Measurements from ENCODE around the gene IGLL5. TPM values are rescaled to one million over a fixed set of nuclear protein-coding genes. Genes with fewer than 3 reads are reported as not detected.

The IGLL5 gene
- total and polyA plus RNA-seq, 9 donors, result 0.40 to 9.8 (median 1.5) TPM; not detected in 1

- TF ChIP-seq EP300 (IDR thresholded peaks at IDR 0.05), result no peak
- TF ChIP-seq CTCF (IDR thresholded peaks at IDR 0.05), result no peak
- no peak for TF ChIP-seq POLR2A (IDR thresholded peaks at IDR 0.05)
- H3K9me3 ChIP-seq, result no peaks in the 10 kb centered on the region
- intact Hi-C loops (cut with DNase I), result no loop called here
- no peak for DNase-seq
- no peaks in the 10 kb centered on the region for H3K4me1 ChIP-seq (ENCODE audit: insufficient read depth)
- H3K27me3 ChIP-seq, result no peaks in the 10 kb centered on the region
- no peak overlapping the region for H3K4me3 ChIP-seq
- WGBS, 3 donors, result 69 to 76% (median 76%) methylated on average over 4 to 5 of the region's 5 CpGs
- no peaks in the 10 kb centered on the region for H3K36me3 ChIP-seq
- H3K27ac ChIP-seq, result no peak overlapping the region
Measured at GRCh38 chr22:22849640-22850610, 37.7 kb upstream of the IGLL5 start.

GRCh38 chr22:22851969-22852368 lies 35.6 kb upstream of the IGLL5 start:
- intact Hi-C loops (cut with DNase I), result no loop called here
- no peak overlapping the region for H3K4me3 ChIP-seq
- H3K9me3 ChIP-seq, result no peaks in the 10 kb centered on the region
- no peaks in the 10 kb centered on the region for H3K27me3 ChIP-seq
- WGBS, 3 donors, result 84 to 92% (median 90%) methylated on average over 5 of the region's 5 CpGs
- no peaks in the 10 kb centered on the region for H3K4me1 ChIP-seq (ENCODE audit: insufficient read depth)
- no peak overlapping the region for H3K27ac ChIP-seq
- no peaks in the 10 kb centered on the region for H3K36me3 ChIP-seq
- TF ChIP-seq CTCF (IDR thresholded peaks at IDR 0.05) (no peak), EP300 (IDR thresholded peaks at IDR 0.05) (no peak), POLR2A (IDR thresholded peaks at IDR 0.05) (no peak)
- DNase-seq, result no peak

- no peaks in the 10 kb centered on the region for H3K27me3 ChIP-seq
- no peak for DNase-seq
- WGBS, 3 donors, result 59 to 66% (median 65%) methylated on average over 2 of the region's 2 CpGs
- no peaks in the 10 kb centered on the region for H3K9me3 ChIP-seq
- intact Hi-C loops (cut with DNase I), result no loop called here
- H3K36me3 ChIP-seq, result no peaks in the 10 kb centered on the region
- no peak for TF ChIP-seq CTCF (IDR thresholded peaks at IDR 0.05)
- no peak for TF ChIP-seq EP300 (IDR thresholded peaks at IDR 0.05)
- TF ChIP-seq POLR2A (IDR thresholded peaks at IDR 0.05), result no peak
- no peak overlapping the region for H3K27ac ChIP-seq
- H3K4me3 ChIP-seq, result no peak overlapping the region
- no peaks in the 10 kb centered on the region for H3K4me1 ChIP-seq (ENCODE audit: insufficient read depth)
Measured at GRCh38 chr22:22853713-22854112, 33.9 kb upstream of the IGLL5 start.

GRCh38 chr22:22854466-22854865 lies 33.1 kb upstream of the IGLL5 start:
- WGBS, 3 donors, result 50 to 65% (median 56%) methylated on average over 8 of the region's 8 CpGs
- Histone ChIP-seq H3K4me1 (ENCODE audit: insufficient read depth) (no peaks in the 10 kb centered on the region), H3K36me3 (no peaks in the 10 kb centered on the region), H3K4me3 (no peak overlapping the region), H3K27ac (no peak overlapping the region), H3K9me3 (no peaks in the 10 kb centered on the region), H3K27me3 (no peaks in the 10 kb centered on the region)
- TF ChIP-seq POLR2A (IDR thresholded peaks at IDR 0.05) (no peak), EP300 (IDR thresholded peaks at IDR 0.05) (no peak), CTCF (IDR thresholded peaks at IDR 0.05) (no peak)
- DNase-seq, result no peak
- intact Hi-C loops (cut with DNase I), result no loop called here

All from ovary (tissue), 9 donors.